HCT116 (cell line): Measurements from ENCODE around the gene WSCD2.

Experiments used
- EGR1 ChIP-seq: IDR thresholded peaks from 2 replicates; pipeline ENCODE4 v1.6.1; 2012; ENCODE audit warnings: low read depth
- SP1 ChIP-seq: IDR thresholded peaks from 2 replicates; pipeline ENCODE4 v1.6.1; 2012; ENCODE audit warnings: low read depth
- YY1 ChIP-seq: IDR thresholded peaks from 2 replicates; pipeline ENCODE4 v1.6.1; 2011; ENCODE audit warnings: low read length, low read depth, moderate library complexity, mild to moderate bottlenecking; ENCODE audit not compliant: insufficient replicate concordance; ENCODE audit errors: extremely low read depth

GRCh38 chr12:108145011-108145410 lies 15.9 kb downstream of the WSCD2 start:
- TF ChIP-seq SP1 (no peak), EGR1 (no peak), YY1 (no peak)
